NCI-H748 treated with DMSO at 0.1 percent for 48 hours (cell line): ENCODE results near the gene GOLGA3.
"Not testable (repeated sequence)": the region's sequence is repeated elsewhere in the genome, so short reads cannot be mapped to it uniquely, and the experiment has no call there.

ENCODE experiments used
- DNase-seq: peaks from one replicate; lab custom pipeline; 2025; lab: John Stamatoyannopoulos, UW

Gene GOLGA3

DNA sequence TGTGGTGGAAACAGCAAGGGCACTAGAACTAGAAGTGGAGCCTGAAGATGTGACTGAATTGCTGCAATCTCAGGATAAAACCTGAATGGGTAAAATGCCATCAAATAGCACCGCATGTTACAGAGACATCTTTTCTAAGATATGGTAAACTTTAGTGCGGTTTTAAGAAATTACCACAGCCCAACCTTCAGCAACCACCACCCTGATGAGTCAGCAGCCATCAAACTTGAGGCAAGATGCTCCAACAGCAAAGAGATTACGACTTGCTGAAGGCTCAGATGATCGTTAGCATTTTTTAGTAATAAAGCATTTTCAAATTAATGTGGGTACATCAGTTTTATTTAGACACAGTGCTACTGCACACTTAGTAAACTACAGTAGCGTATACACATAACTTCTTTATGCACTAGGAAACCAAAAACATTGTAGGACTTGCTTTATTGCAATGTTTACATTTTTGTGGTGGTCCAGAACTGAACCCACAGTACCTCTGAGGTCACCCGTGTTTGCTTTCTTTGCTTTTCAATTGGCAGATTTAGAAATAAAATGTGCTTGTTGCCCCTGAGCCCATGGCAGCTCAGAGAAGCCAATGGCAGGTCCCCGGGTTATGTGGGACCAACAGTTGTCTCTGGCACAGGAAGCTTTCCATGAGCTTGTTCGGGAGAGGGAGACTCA lies 15.9 kb downstream of the GOLGA3 start:
- no peak for DNase-seq

DNA sequence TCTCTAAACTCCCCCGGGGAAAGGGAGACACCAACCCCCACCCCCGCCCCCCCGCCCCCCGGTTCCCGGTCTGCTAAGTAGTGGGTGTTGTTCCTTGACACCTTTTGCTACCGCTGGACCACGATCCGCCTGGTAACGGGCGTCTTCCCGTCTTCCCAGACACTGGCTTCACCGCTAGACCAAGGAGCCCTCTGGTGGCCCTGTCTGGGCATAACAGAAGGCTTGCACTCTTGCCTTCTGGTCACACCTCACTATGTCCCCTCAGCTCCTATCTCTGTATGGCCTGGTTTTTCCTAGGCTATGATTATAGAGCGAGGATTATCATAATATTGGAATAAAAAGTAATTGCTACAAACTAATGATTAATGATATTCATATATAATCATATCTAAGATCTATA lies 19.3 kb downstream of the GOLGA3 start:
- not testable (repeated sequence) for DNase-seq

DNA sequence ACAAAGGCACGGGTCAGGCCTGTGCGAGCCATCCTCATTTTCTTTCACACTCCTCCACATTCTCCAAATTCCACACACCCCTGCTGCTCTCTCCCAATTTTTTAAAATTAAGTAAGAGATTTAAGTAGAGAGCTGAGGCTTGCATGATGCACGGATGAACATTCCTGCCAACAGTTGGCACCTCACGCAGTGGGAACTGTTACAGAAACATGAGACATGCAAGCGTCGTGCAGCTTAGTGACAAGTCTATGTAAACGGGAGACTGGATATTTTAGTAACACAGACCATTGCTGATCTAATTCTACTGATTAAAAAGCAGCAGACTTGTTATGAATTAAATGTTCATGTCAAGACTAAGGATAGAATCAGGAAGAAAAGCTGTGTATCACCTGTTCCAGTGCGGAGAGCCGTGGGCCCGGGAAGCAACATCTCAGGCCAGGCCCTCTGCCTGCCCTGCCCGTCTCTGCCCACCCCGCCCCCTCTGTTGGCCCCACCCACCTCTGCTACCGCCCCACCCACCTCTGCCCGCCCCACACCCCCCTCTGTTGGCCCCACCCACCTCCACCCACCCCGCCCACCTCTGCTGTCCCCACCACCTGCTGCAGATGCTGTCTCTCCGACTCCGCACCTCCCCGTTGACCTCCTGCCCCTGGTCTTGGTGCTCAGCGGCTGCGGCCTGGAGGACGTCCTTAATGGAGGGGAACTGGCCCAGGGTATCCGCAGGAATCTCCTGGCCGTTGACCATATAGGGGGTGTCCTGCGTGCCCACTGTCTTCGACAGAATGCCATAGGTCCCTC lies 21.2 kb downstream of the GOLGA3 start:
- no peak for DNase-seq

DNA sequence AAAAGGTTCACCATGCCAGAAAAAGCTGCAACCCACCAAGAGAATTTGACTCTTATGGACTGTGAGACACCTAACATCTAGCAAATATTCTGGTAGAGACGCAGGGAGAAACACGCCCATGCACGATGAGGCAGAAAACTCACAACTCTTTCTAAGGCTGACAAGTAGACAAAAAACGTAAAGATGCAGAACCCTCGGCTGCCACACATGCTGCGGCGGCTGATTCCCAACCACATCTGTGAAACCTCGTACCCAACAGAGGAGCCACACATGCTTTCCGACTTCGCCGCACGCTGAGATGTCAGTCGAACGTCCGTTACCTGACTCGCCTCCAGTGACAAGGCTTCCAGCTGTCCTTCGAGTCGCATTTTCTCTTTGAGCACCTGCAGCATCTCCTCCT lies 21.8 kb downstream of the GOLGA3 start:
- no peak for DNase-seq

DNA sequence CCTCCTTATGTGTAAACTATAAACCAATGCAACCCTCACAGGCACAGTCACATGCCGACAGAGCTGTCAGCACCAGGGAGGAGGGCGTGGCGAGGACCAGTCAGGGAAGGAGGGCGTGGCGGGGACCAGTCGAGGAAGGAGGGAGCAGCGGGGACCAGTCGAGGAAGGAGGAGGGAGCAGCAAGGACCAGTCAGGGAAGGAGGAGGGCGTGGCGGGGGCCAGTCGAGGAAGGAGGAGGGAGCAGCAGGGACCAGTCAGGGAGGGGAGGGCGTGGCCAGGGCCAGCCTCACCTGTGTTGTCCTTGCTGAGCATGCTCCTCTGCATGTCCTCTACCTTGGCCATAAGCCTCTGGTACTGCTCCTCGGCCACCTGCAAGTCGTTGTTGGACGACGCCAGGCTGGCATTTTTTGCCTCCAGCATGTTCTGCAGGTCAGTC lies 24.2 kb downstream of the GOLGA3 start:
- DNase-seq, result no peak

DNA sequence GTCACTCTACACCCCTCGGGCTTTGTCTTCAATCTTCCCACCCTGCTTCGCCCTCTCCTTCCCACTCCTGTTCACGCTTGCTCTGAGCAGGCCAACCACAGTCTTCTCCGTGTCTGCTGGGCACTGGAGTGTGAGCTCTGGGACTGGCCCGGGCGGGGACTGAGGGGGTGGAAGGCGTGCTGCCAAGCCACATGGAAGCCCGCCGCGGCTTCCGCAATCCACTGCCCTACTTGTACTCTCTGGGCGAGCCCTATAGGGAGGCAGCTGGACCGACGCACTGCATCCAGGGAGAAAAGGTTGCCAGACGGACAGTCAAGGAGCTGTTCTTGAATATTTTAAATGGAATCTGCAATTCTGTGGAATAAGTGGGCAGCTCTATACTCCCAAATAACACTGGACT lies 24.8 kb downstream of the GOLGA3 start:
- no peak for DNase-seq

DNA sequence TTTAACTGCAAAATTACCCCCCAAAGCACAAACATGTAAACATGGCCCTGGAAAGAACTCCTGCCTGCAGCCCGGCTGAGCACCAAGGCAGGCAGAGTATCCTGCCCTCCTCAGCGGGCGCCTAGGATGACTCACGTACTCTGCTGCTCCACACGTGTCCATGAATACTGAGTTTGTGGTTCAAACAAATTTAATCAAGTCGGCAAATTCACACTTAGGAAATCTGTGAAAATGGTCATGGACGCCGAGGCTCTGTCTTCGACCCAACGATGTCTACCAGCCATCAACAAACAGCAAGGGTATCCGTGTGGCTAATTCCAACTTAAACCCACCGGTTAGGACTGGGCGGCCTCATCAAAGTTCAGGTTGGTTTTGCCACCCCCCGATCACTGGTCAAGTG lies 25.5 kb downstream of the GOLGA3 start:
- DNase-seq, result no peak

DNA sequence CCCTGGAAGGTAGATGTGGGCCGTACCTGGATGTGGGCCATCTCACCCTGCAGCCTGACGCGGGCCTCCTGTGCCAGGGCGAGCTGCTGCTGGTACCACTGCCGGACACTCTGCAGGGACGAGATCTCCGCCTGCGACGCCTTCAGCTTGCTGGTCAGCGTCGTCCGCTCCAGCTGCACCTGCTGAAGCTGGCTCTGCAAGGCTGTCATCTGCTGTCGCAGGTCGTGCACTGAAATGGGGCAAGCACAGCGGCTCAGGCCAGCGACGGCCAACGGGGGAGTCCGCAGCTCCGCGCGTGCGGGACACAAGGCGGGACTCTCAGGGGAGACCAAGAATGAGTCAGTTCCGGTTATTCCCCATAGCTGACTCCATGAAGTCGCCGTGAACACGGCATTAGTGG lies 26.9 kb downstream of the GOLGA3 start:
- DNase-seq, result no peak

DNA sequence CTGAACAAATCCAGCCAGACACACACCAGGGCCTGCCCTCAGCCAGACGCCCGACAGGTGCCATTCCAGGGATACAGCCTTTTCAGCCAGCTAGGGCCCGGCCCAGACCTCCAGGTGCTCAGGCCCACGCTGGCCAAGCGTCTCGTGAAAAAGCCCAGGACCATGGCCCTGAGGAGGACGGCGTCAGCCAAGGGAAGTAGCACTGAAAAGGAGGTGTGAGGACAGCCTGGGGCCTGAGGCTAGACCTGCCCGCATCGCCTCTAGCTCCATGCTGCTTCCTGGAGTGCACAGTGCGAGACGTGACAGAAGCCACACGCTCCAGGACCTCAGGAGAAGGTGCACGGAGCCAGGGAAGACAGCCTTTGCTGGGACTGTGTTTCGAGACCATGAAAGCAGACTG lies 29.8 kb downstream of the GOLGA3 start:
- no peak for DNase-seq

DNA sequence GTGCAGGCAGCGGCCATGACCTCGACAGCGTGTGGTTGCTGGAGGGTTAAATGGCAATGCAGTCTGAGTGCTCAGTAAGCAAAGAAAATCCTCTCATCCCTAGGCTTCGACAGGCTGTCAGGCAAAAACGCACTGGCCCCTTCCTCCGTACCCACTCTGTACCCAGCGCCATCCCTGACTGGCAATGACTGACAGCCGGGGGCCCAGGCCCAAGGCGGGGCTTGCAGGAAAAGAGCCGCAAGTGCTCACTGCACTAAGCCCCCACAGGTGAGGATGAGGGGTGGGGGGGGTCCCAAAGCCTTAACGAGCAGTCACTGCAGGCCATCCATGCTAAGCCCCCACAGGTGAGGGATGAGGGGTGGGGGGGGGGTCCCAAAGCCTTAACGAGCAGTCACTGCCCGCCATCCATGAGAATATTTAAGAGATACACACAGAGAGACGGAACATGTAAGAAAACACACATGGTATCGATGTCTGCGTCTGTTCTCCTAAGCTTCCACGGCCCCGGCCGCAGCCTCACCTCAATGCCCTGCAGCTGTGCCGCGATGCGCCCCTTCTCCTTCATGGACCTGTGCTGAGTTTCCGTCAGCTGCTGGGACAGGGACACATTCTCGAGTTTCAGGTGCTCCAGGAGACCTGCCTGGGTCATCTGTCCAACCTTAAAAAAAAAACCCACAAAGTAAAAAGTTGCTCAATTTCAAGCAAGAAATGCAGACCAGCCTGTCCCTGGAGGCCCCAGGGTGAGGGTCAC lies 30.7 kb downstream of the GOLGA3 start:
- DNase-seq, result no peak

DNA sequence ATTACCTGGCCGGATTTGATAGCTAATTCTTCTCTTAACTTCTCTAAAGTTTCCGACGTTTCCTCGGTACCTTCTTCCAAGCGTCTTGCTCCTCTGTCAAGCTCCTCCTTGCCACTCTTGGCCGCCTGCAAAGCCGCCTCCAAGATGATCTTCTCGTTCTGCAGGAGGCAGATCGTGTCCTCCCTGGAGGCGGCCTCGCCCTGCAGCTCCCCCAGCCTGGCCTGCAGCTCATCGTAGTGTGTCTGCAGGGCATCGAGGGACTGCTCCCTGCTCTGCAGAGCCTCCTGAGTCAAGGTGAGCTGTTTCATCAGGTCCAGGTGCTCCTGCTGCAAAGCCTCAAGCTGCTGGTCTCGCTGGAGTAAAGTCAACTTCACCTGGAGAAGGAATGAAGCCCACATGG lies 32.8 kb downstream of the GOLGA3 start:
- no peak for DNase-seq

DNA sequence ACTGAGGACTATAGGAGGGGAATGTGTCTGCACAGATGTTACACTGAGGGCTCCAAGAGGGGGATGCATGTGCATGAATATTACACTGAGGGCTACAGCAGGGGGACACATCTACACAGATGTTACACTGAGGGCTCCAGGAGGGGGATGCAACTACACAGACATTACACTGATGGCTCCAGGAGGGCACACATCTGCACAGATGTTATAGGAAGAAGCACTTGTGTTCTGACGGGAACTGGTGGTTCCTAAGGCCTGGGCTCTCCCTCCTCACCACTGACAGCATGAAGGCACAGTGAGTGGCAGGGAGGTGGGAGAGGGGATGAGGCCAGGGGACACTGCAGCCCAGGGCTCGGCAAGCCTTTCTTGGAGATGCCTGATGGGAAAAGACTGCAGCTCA lies 36.7 kb downstream of the GOLGA3 start:
- DNase-seq, result not testable (repeated sequence)

DNA sequence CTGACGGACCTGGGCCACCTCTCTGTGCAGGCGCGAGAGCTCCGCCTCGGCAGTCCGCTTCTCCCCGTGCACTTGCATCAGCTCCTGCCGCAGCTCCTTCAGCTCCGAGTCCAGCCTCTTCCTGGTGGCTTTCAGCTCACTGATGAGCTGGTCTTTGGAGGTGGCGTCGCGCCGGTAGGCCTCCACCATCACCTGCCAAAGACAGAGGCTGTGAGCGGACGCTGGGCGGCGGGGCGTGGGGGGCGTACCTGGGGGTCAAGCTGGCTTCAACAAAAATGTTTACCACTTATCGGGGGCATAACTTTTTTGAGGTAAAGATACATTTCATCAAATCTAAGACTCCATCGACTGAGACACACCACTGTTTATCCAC lies 39.6 kb downstream of the GOLGA3 start:
- DNase-seq, result no peak

DNA sequence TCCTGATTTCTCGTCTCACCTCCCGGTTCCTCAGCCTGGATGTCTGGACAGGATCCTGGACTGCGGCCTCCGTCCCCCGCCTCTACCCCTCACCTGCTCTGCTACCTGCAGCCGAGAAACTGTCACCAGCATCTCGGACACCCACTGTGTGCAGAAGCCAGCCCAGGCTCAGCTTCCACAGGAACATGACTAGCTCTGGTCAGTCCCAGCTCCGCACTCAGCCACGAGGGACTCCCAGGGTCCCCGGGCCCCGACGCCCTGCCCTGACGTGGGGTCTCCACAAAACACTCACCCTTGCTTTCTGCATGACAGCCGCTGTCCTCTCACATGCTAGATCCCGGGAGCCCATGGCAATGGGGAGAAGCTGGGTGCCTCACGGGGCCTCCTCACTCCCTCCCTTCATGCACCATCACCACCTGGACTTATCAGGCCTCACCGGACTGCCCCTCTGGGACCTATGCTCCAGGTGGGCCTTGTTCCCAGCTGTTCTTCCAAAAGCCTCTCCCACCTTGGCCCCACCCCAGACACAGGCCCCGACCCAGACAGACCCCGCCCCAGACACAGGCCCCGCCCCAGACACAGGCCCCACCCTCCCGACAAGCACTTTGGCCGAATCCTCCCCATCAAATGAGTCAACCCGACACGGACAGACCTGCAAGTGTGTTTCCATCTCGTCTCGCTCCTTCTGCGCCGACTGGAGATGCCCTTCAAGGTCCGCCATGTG lies 40.1 kb downstream of the GOLGA3 start:
- no peak for DNase-seq

DNA sequence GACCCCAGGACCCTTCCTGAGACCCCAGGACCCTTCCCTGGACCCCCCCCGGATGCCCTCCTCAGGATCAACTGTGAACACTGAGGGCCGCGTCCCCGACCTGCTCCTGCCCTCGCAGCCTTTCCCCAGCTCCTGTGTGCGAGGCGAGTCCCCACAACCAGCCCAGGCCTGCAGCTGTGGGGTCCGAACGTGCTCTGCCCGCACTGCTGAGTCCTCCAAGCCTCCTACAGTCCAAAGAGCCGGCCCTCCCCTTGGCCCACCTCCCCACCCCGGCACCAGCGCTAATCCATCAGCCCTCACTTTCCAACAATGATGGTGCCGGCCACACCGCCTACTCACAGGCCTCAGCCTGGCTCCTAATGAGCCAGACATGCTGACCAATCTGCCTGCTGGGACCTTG lies 40.8 kb downstream of the GOLGA3 start:
- DNase-seq, result no peak

DNA sequence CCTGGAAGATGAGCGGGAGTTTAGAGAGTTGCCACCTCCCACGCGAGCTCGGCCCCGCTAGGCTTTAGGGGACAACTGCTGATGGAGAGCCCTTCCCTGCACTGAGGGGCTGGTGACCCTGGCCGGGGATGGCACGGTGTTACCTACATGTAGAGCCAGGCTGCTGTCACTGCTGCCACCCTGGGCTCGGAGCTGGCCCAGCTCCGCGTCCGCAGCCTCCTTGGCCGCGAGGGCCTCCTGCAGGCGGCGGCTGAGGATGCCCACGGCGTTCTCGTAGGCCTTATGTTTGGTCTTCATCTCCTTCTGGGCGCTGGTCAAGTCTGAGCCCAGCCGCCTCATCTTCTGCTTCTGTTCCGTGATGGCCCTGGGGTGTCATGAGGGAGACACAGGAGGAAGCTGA lies 42.5 kb downstream of the GOLGA3 start:
- DNase-seq, result no peak

DNA sequence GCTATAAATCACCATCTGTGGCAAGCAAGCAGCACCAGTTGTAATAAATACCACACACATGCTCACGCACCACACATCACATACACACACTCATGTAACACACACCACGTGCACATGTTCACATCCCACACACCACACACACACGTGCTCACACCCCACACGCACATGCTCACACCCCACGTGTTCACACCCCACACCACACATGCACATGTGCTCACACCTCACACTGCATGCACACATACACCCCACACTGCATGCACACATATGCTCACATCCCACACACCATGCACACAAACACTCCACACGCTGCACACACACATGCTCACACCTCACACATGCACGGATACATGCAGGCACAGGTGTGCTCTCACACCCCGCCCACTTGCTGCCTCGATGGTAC lies 44.1 kb downstream of the GOLGA3 start:
- no peak for DNase-seq

DNA sequence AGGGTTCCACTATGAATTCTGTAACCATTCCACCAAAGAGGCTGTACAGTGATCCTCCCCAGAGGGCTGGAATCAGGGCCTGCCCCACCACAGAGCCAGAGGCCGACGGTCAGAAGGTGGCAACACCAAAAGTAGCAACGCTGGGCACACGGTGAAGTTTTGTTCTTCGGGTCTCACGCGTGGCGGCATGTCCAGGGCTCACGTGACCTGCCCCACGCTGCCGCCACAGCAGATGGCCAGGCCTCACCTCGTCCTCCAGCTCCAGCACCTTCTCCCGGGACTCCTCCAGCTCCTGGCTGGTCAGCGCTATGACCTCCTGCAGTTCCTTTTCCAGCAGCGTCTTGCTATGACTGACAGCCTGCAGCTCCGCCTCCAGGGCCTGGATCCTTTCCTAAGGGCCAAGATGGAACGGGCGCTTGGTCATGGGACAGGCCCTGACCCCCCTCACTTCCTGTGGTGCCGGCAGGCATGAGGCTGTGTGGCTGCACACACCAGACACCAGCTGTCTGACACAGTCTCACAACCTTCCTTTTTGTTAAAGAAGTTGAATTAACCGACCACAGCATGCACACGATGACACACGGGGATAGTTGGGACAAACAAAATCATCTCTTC lies 44.6 kb downstream of the GOLGA3 start:
- DNase-seq, result no peak

DNA sequence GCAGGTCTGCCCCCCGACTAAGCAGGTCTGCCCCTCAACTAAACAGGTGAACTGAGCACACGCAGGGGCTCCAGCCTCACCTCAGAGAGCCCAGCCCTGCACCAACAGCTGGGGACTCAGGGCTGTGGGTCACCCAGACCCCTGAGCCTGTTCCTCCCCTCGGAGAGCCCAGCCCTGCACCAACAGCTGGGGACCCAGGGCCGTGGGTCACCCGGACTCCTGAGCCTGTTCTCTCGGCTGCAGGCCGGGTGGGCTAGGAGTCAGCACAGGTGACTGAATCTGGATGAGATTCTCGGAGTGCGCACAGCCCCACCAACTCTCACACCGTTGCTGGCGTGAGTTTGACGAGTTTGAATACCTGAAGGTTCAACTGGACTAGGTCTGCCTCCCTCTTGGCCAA lies 46.7 kb downstream of the GOLGA3 start:
- DNase-seq, result no peak

DNA sequence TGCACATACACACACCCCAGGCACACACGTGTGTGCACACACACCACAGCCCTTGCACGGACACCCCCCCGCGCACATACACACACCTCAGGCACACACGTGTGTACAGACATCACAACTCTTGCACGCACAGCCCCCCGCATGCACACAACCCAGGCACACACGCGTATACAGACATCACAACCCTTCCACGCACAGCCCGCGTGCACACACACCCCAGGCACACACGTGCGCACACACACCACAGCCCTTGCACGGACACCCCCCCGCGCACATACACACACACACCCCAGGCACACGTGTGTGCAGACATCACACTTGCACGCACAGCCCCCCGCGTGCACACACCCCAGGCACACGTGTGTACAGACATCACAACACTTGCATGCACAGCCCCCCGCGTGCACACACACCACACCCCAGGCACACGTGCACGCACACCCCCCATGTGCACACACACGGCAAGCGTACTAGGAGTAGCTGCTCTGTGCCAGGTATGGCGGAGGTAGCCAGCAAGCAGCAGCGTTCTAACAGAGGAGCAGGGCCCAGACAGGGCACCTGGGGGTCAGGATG lies 48.8 kb downstream of the GOLGA3 start:
- DNase-seq, result no peak

DNA sequence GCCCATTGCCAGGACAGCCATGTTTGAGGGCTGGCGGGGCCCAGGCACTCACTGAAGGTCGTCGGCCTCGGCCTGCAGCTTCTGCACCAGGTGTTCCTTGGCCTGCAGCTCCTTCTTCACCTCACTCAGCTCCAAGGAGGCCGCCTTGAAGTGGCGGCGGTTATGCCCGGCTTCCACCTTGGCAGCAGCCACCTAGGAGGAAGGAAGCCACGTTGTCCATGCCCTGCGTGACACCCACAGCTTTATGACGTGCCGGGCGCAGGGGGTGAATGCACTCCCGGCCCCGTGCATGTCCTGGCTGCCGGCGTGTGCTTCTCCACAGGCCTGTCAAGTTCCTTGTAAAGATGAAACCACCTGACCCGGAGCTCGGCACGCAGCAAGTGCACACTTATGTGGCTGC lies 51.1 kb downstream of the GOLGA3 start:
- DNase-seq, result no peak
